Osteocyte (in vitro differentiated cells): ENCODE measurements around the gene SNRK. TPM values are rescaled to one million over a fixed set of nuclear protein-coding genes. Genes with fewer than 3 reads are reported as not detected.

Source experiments
- DNase-seq: peaks from one replicate; pipeline ENCODE4 v3.0.0; 2021; ENCODE audit warnings: mixed read lengths; ENCODE audit not compliant: unreplicated experiment; ENCODE audit errors: extremely low spot score
- H3K27ac Mint-ChIP-seq: one replicate; pipeline ENCODE4 v1.8.0; 2021; ENCODE audit warnings: mild to moderate bottlenecking, mixed read lengths; ENCODE audit not compliant: unreplicated experiment
- H3K27me3 Mint-ChIP-seq: one replicate; pipeline ENCODE4 v1.8.0; 2021; ENCODE audit warnings: mixed read lengths; ENCODE audit not compliant: unreplicated experiment
- H3K36me3 Mint-ChIP-seq: one replicate; pipeline ENCODE4 v1.8.0; 2021; ENCODE audit warnings: mixed read lengths; ENCODE audit not compliant: unreplicated experiment
- H3K4me1 Mint-ChIP-seq: one replicate; pipeline ENCODE4 v1.8.0; 2021; ENCODE audit warnings: mixed read lengths; ENCODE audit not compliant: unreplicated experiment
- H3K4me3 Mint-ChIP-seq: one replicate; pipeline ENCODE4 v1.8.0; 2021; ENCODE audit warnings: mild to moderate bottlenecking, moderate library complexity, mixed read lengths; ENCODE audit not compliant: unreplicated experiment
- H3K9me3 Mint-ChIP-seq: one replicate; pipeline ENCODE4 v1.8.0; 2021; ENCODE audit warnings: mixed read lengths; ENCODE audit not compliant: unreplicated experiment
- CTCF ChIP-seq: fragments of 200-600 bp; sonication (generic); IDR thresholded peaks from 2 replicates; pipeline ENCODE4 v1.5.0; 2021; ENCODE audit warnings: antibody characterized with exemption, mild to moderate bottlenecking, moderate library complexity
- total RNA-seq: library from RNA; stranded (reverse); gene quantifications from 2 replicates; pipeline ENCODE4 v1.2.1, GENCODE V29; 2021

SNRK gene
- total RNA-seq, 1 donor from 2014 or later = 25.9 TPM

DNA sequence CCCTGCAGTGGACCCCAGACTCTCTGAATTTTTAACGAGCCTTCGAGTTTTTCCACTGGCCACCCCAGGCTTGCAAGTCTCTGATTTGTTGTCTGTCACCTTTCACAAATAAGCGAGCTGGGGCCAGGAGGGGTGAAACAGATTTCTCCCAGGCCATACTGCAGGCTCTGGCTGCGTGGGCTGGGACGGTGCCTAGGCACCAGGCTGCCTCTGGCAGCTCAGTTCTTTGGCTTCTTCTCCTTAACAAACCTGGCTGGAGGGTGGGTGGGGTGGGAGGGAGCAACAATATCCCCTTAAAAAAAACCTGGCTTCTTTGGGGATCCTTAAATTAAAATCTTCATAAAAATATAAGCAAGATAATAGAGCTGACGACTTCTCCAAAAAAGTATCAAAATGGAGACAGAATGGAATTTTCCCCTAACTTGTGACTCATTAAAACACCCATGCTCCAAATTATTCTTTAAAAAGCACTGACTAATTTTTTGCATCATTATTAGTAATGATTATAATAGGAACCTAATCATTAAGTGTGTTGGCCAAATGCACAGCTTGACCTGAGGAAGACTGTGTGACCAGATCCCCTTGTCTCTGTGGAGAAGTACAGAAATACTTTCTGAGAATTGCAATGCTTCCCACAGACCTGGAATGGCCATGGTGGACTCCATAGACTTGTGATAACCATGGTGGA, 84.1 kb downstream of the SNRK start:
- Mint-ChIP-seq H3K36me3 (peaks cover 8% of the 10 kb centered on the region), H3K27me3 (no peaks in the 10 kb centered on the region), H3K4me1 (no peaks in the 10 kb centered on the region), H3K27ac (no peak overlapping the region), H3K9me3 (no peaks in the 10 kb centered on the region), H3K4me3 (no peak overlapping the region)
- no peak for DNase-seq
- no peak for TF ChIP-seq CTCF

GRCh38 chr3:43371494-43371893, 85.2 kb downstream of the SNRK start:
- H3K27me3 Mint-ChIP-seq = no peaks in the 10 kb centered on the region
- H3K9me3 Mint-ChIP-seq = no peaks in the 10 kb centered on the region
- H3K36me3 Mint-ChIP-seq = peaks cover 1% of the 10 kb centered on the region
- no peak for TF ChIP-seq CTCF
- no peaks in the 10 kb centered on the region for H3K4me1 Mint-ChIP-seq
- no peak for DNase-seq
- no peak overlapping the region for H3K27ac Mint-ChIP-seq
- no peak overlapping the region for H3K4me3 Mint-ChIP-seq

- no peak overlapping the region for H3K4me3 Mint-ChIP-seq
- no peak for DNase-seq
- no peaks in the 10 kb centered on the region for H3K36me3 Mint-ChIP-seq
- no peak overlapping the region for H3K27ac Mint-ChIP-seq
- H3K4me1 Mint-ChIP-seq = no peaks in the 10 kb centered on the region
- no peak for TF ChIP-seq CTCF
- no peaks in the 10 kb centered on the region for H3K9me3 Mint-ChIP-seq
- H3K27me3 Mint-ChIP-seq = no peaks in the 10 kb centered on the region
Measured at GRCh38 chr3:43372007-43372740, 85.8 kb downstream of the SNRK start.

GRCh38 chr3:43372809-43373559, 86.6 kb downstream of the SNRK start:
- H3K4me1 Mint-ChIP-seq = peaks cover 5% of the 10 kb centered on the region
- H3K27me3 Mint-ChIP-seq = no peaks in the 10 kb centered on the region
- no peaks in the 10 kb centered on the region for H3K9me3 Mint-ChIP-seq
- DNase-seq = no peak
- H3K27ac Mint-ChIP-seq = no peak overlapping the region
- no peak overlapping the region for H3K4me3 Mint-ChIP-seq
- no peaks in the 10 kb centered on the region for H3K36me3 Mint-ChIP-seq
- TF ChIP-seq CTCF = no peak

GRCh38 chr3:43373560-43373928, 87.2 kb downstream of the SNRK start:
- H3K27ac Mint-ChIP-seq = no peak overlapping the region
- no peaks in the 10 kb centered on the region for H3K9me3 Mint-ChIP-seq
- H3K36me3 Mint-ChIP-seq = no peaks in the 10 kb centered on the region
- no peak for DNase-seq
- peaks cover 8% of the 10 kb centered on the region for H3K4me1 Mint-ChIP-seq
- H3K27me3 Mint-ChIP-seq = no peaks in the 10 kb centered on the region
- H3K4me3 Mint-ChIP-seq = no peak overlapping the region
- no peak for TF ChIP-seq CTCF
